Fibroblast of pulmonary artery (primary cell): Measurements from ENCODE around the gene GLMP.

Source experiments
- DNase-seq: peaks from one replicate; pipeline ENCODE4 v3.0.0-alpha.2; 2010; ENCODE audit warnings: low read depth
- H3K4me3 ChIP-seq: replicated peaks from 2 replicates; pipeline ENCODE4 v1.5.1; 2011; ENCODE audit warnings: low read depth, mild to moderate bottlenecking, control low read depth, low read length, moderate library complexity
- CTCF ChIP-seq: IDR thresholded peaks from 2 replicates; pipeline ENCODE4 v1.5.1; 2011; ENCODE audit warnings: mild to moderate bottlenecking, control low read depth, low read length, inconsistent platforms; ENCODE audit errors: missing control alignments

The GLMP gene

DNA sequence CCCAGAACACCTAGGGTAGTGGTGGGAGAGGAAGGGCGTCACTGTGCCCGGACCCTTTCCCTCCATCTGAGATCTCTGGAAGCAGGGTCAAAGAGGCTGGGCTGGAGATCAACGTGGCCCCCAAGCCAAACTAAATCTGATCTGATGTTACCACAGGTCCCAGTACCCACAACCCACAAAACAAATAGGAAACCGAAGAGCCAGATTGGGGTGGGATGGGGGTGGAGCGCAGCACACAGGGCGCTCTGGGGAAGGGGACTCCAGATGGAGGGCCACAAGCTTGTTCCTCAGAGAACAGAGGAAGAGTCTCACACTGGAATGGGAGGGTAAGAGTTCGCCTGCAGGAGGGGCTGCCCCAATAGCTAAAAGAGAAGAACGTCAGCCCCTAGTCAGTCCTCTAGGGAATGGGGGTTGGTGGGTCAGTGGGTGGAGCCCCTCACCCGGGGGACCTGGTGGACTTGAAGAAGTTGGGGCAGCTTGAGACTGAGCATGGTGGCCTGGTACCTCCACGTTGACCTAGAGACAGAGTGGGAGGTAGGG is 49.2 kb downstream of the GLMP start:
- no peak for TF ChIP-seq CTCF
- DNase-seq: no peak

GRCh38 chr1:156245451-156246232 is 49.8 kb downstream of the GLMP start:
- peak overlapping the region; percentile 28 for H3K4me3 ChIP-seq
- no peak for DNase-seq

More for the DNA sequence above, 49.2 kb downstream of the GLMP start:
- H3K4me3 ChIP-seq: no peak overlapping the region

GRCh38 chr1:156244712-156245111 is 50.8 kb downstream of the GLMP start:
- no peak overlapping the region for H3K4me3 ChIP-seq
- TF ChIP-seq CTCF: no peak
- no peak for DNase-seq

More at GRCh38 chr1:156245451-156246232, 49.8 kb downstream of the GLMP start:
- TF ChIP-seq CTCF: no peak

DNA sequence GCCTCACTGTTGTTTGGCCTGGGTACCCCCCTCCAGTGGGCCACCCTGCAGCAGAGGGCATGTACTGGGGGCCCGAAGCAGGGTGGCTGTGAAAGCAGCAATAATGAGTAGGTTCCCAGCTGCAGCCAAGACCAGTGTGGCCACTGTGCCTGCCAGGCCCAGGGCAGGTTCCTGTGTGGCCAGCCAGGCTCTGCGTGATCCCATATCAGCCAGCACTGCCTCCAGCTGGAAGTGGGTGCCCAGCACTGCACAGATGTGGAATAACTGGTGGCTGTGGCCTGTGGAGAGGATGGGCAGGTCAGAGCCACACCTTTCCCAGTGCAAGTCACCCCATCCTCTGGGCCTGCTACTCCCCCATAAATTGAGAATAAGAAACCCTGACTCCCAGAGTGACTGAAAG is 51.4 kb downstream of the GLMP start:
- H3K4me3 ChIP-seq: no peak overlapping the region
- DNase-seq: no peak
- no peak for TF ChIP-seq CTCF

DNA sequence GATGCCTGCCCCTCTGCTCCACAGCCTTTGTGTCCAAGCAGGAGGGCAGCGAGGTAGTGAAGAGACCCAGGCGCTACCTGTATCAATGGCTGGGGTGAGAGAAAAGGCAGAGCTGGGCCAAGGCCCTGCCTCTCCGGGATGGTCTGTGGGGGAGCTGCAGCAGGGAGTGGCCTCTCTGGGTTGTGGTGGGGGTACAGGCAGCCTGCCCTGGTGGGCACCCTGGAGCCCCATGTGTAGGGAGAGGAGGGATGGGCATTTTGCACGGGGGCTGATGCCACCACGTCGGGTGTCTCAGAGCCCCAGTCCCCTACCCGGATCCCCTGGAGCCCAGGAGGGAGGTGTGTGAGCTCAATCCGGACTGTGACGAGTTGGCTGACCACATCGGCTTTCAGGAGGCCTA is 52.7 kb downstream of the GLMP start:
- no peak for TF ChIP-seq CTCF

More for the DNA sequence above, 52.7 kb downstream of the GLMP start:
- H3K4me3 ChIP-seq: no peak overlapping the region
- DNase-seq: no peak
